ENCODE measurements around the gene C17orf67.
"Not testable (repeated sequence)": the region's sequence is repeated elsewhere in the genome, so short reads cannot be mapped to it uniquely, and the experiment has no call there.

The C17orf67 gene

DNA sequence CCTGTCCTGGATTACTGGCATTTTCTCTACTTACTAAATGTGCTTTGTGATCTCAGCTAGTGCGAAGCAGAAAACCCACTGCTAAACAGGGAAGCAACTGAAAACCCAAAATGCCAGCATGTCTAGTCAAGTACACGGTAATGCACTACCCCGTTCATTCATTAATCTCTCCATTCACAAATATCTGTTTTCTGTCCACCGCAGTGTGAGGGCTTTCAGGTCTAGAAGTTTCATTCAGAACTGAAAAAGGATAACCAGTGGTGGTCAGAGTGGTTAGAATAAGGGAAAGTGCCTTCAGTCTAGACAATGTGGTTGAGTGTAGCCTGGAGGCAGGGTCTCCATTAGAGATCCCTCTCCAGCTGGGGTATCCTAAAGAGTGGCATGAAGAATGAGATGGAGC, 68.3 kb downstream of the C17orf67 start:
- TF ChIP-seq, protein P1, sequence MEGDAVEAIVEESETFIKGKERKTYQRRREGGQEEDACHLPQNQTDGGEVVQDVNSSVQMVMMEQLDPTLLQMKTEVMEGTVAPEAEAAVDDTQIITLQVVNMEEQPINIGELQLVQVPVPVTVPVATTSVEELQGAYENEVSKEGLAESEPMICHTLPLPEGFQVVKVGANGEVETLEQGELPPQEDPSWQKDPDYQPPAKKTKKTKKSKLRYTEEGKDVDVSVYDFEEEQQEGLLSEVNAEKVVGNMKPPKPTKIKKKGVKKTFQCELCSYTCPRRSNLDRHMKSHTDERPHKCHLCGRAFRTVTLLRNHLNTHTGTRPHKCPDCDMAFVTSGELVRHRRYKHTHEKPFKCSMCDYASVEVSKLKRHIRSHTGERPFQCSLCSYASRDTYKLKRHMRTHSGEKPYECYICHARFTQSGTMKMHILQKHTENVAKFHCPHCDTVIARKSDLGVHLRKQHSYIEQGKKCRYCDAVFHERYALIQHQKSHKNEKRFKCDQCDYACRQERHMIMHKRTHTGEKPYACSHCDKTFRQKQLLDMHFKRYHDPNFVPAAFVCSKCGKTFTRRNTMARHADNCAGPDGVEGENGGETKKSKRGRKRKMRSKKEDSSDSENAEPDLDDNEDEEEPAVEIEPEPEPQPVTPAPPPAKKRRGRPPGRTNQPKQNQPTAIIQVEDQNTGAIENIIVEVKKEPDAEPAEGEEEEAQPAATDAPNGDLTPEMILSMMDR (IDR thresholded peaks at IDR 0.05; ENCODE audit: extremely low read depth, insufficient read depth, missing control alignments) = no peak
- DNase-seq (ENCODE audit: low spot score) = no peak
- in situ Hi-C loops (cut with MboI; ENCODE audit: low pct_unique_long_range_greater_than_20kb, low sequenced_read_pairs, unreplicated experiment) = no loop called here

DNA sequence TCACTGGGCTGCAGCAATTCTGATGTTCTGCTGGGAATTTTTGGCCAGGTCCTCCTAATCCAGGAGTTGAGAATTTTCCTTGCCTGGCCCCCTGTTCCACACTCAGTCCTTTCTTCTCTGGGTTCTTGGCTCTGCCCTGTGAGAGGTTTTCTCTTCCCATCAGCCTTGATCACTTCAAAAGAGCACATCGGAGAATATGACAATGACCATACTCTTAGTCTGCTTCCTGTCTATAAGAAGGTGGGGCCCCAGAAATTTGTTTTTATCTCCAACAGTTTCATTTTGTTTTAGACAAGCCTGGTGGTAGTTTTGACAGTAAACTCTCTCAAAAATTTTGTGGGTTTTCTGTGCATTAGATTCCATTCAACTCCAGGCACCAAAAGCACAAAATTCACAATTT, 70.7 kb downstream of the C17orf67 start:
- TF ChIP-seq, protein P1 (IDR thresholded peaks at IDR 0.05; ENCODE audit: extremely low read depth, insufficient read depth, missing control alignments) = no peak
- DNase-seq (ENCODE audit: low spot score) = no peak
- in situ Hi-C loops (cut with MboI; ENCODE audit: low pct_unique_long_range_greater_than_20kb, low sequenced_read_pairs, unreplicated experiment) = no loop called here

DNA sequence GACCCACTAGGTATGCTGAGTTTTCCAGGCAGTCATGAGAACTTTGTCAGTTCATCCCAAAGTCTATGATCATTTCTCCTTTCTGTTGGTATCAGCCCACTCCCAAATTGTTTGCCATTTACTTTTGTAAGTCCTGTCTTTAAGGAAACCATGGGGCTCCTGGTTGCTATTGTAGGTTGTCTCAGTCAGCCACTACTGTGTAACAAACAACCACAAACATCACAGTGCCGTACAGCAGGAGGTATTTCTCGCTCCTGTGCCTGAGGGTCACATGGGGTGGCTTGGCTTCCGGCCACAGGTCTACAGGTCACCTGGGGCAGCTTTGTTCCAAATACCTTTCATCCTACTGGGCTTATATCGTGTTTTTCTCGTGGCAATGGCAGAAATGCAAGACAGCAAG, 71.6 kb downstream of the C17orf67 start:
- in situ Hi-C loops (cut with MboI; ENCODE audit: low pct_unique_long_range_greater_than_20kb, low sequenced_read_pairs, unreplicated experiment) = no loop called here
- no peak for DNase-seq (ENCODE audit: low spot score)
- TF ChIP-seq, protein P1 (IDR thresholded peaks at IDR 0.05; ENCODE audit: extremely low read depth, insufficient read depth, missing control alignments) = no peak

DNA sequence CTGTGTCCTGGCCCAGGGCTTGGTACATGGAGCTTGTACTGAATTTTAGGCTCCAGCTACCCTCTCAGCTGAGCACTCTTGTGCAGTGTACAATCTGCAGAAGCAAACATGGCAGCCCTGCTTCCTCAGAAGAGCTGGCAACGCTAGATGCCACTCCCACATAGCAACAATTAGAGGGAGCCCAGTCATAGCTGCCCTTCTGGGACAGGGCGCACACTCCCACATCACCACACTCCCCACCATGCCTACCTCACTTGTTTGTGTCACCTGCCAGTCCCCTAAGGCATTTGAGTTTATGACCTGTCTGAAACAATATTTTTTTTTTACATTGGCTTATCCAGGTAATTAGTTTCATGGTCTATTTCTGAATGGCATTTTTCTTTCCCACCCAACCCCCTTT, 72.3 kb downstream of the C17orf67 start:
- in situ Hi-C loops (cut with MboI; ENCODE audit: low pct_unique_long_range_greater_than_20kb, low sequenced_read_pairs, unreplicated experiment) = no loop called here
- TF ChIP-seq, protein P1 (IDR thresholded peaks at IDR 0.05; ENCODE audit: extremely low read depth, insufficient read depth, missing control alignments) = no peak
- DNase-seq (ENCODE audit: low spot score) = no peak

DNA sequence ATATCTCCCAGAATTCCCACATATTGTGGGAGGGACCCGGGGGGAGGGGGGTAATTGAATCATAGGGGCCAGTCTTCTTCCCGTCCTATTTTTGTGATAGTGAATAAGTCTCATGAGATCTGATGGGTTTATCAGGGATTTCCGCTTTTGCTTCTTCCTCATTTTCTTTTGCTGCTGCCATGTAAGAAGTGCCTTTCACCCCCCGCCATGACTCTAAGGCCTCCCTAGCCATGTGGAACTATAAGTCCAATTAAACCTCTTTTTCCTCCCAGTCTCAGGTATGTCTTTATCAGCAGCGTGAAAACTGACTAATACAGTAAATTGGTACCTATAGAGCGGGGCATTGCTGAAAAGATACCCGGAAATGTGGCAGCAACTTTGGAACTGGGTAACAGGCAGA, 76.1 kb downstream of the C17orf67 start:
- DNase-seq (ENCODE audit: low spot score); in situ Hi-C loops (cut with MboI; ENCODE audit: low pct_unique_long_range_greater_than_20kb, low sequenced_read_pairs, unreplicated experiment): not testable (repeated sequence)

DNA sequence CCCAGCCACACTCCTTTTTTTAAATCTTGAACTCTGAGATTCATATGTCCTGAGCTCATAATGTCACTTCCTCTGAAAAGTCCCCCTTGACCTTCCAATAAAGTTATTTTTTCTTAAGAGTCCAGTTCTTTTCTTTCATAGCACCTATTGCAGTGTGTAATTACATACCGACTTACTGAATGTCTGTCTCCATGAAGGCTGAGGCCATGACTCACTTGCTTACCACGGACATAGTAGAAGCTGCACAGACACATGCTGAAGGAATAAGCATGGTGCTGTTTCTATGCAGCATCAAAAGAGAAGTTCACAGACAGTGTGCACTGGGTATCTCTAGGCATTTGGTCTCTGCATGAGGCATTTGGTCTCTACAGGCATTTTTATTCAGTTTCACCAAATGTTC, 77.2 kb downstream of the C17orf67 start:
- TF ChIP-seq, protein P1 (IDR thresholded peaks at IDR 0.05; ENCODE audit: extremely low read depth, insufficient read depth, missing control alignments) = no peak
- in situ Hi-C loops (cut with MboI; ENCODE audit: low pct_unique_long_range_greater_than_20kb, low sequenced_read_pairs, unreplicated experiment) = no loop called here
- no peak for DNase-seq (ENCODE audit: low spot score)

DNA sequence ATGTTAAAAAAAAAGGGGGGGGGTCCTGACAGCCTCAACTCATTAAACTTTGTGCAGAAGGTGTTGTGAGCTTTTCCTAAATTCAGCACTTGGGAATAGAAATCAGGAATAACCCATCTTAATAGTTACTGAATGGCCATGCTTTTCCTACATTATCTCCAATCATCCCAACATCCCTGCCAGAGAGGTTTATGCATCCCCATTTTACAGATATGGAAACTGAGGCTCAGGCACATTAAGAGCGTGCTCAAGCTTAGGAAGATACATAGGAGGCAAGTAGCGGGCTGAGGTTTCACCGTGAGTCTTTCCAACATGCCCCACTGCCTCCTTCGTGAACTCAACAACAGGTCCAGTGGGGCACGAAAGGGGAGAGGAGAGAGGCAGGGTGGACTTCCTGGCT, 78.4 kb downstream of the C17orf67 start:
- in situ Hi-C loops (cut with MboI; ENCODE audit: low pct_unique_long_range_greater_than_20kb, low sequenced_read_pairs, unreplicated experiment) = no loop called here
- TF ChIP-seq, protein P1 (IDR thresholded peaks at IDR 0.05; ENCODE audit: extremely low read depth, insufficient read depth, missing control alignments) = no peak
- no peak for DNase-seq (ENCODE audit: low spot score)
